HCT116 (cell line): ENCODE measurements around the gene SORBS1. TPM values are rescaled to one million over a fixed set of nuclear protein-coding genes. Genes with fewer than 3 reads are reported as not detected.

ENCODE experiments used
- ATAC-seq: fragments of 200-7000 bp; cut with Tn5 transposase; 2 replicates; pipeline ENCODE4 v1.9.1; 2020; ENCODE audit warnings: mild to moderate bottlenecking, moderate library complexity
- BruUV-seq: library from RNA; stranded (reverse); fragments of 400-500 nt; replicated peaks from 2 replicates; lab custom pipeline; 2021; lab: Mats Ljungman, UMichigan
- CTCF ChIA-PET: fragments of 300-600 bp; sonication (Branson Sonifier 250); formaldehyde crosslinking; loops from one replicate; lab custom pipeline; 2021; ENCODE audit warnings: antibody characterized with exemption; lab: Charles Lee
- POLR2A ChIA-PET: fragments of 300-600, 350-600 bp; sonication (Branson Sonifier 250); formaldehyde crosslinking; loops from one replicate; lab custom pipeline; 2021; ENCODE audit warnings: antibody characterized with exemption; lab: Charles Lee
- RAD21 ChIA-PET, 2 experiments: fragments of 300-600 bp; sonication (Branson Sonifier 250); formaldehyde crosslinking; loops; one replicate each; lab custom pipeline; 2023; ENCODE audit warnings: low total read pairs in 2 of 2; ENCODE audit not compliant: uncharacterized antibody in 2 of 2, unreplicated experiment in 2 of 2, low non-redundant PET in 1 of 2; lab: Charles Lee
- DNase-seq: peaks from one replicate; pipeline ENCODE4 v3.0.0-alpha.2; 2010; ENCODE audit warnings: low read depth, low spot score
- H2AFZ ChIP-seq: fragments of 200-600 bp; shearing (Covaris generic), sonication (generic); 2 replicates; pipeline ENCODE4 v1.6.1; 2017; ENCODE audit warnings: low read depth, mixed run types, mixed read lengths, antibody characterized with exemption, low read length; ENCODE audit not compliant: poor library complexity, severe bottlenecking
- H3K27ac ChIP-seq: 2 replicates; pipeline ENCODE4 v1.5.1; 2012; ENCODE audit warnings: low read depth, low read length
- H3K27me3 ChIP-seq: fragments of 200-600 bp; sonication (generic); 2 replicates; pipeline ENCODE4 v1.6.1; 2016; ENCODE audit warnings: mixed run types, low read length, mixed read lengths; ENCODE audit not compliant: insufficient read depth
- H3K36me3 ChIP-seq, 2 experiments: fragments of 200-500 bp in 1 of 2; fragments of 200-600 bp in 1 of 2; sonication (Bioruptor generic) in 1 of 2; sonication (generic) in 1 of 2; 2 replicates each; pipeline versions ENCODE4 v1.5.1 to v1.6.1; 2014 to 2016; ENCODE audit warnings: low read length in 2 of 2, inconsistent platforms in 1 of 2, mixed read lengths in 1 of 2, mixed run types in 1 of 2; ENCODE audit not compliant: insufficient read depth in 2 of 2, control insufficient read depth in 1 of 2
- H3K4me1 ChIP-seq, 2 experiments: fragments of 200-600 bp in 1 of 2; sonication (generic) in 1 of 2; 2 replicates each; pipeline versions ENCODE4 v1.5.1 to v1.6.1; 2012 to 2017; ENCODE audit warnings: low read length in 2 of 2, inconsistent platforms in 1 of 2, mild to moderate bottlenecking in 1 of 2, mixed read lengths in 1 of 2, mixed run types in 1 of 2, moderate library complexity in 1 of 2; ENCODE audit not compliant: insufficient read depth in 2 of 2, control insufficient read depth in 1 of 2
- H3K4me2 ChIP-seq: fragments of 200-600 bp; sonication (generic); 2 replicates; pipeline ENCODE4 v1.6.1; 2017; ENCODE audit warnings: mixed run types, low read length, mixed read lengths
- H3K4me3 ChIP-seq, 2 experiments: fragments of 200-600 bp in 1 of 2; sonication (generic) in 1 of 2; replicated peaks in 1 of 2; 2 replicates each; pipeline ENCODE4 v1.5.1; 2011 to 2016; ENCODE audit warnings: low read length in 2 of 2, control low read depth in 1 of 2, low read depth in 1 of 2, mild to moderate bottlenecking in 1 of 2, mixed read lengths in 1 of 2, mixed run types in 1 of 2
- H3K79me2 ChIP-seq: fragments of 200-600 bp; sonication (generic); 2 replicates; pipeline ENCODE4 v1.6.1; 2017; ENCODE audit warnings: mild to moderate bottlenecking, mixed run types, low read length, moderate library complexity, mixed read lengths; ENCODE audit not compliant: insufficient read depth
- H3K9ac ChIP-seq: fragments of 200-600 bp; sonication (generic); 2 replicates; pipeline ENCODE4 v1.6.1; 2016; ENCODE audit warnings: low read length, mixed read lengths
- H3K9me2 ChIP-seq: fragments of 200-600 bp; sonication (generic), shearing (Covaris generic); 2 replicates; pipeline ENCODE4 v1.6.1; 2017; ENCODE audit warnings: mixed run types, mild to moderate bottlenecking, moderate library complexity; ENCODE audit not compliant: insufficient read depth
- H3K9me3 ChIP-seq, 2 experiments: fragments of 200-500 bp in 1 of 2; fragments of 200-600 bp in 1 of 2; sonication (Bioruptor generic) in 1 of 2; sonication (generic) in 1 of 2; 2 replicates each; pipeline ENCODE4 v1.6.1; 2014 to 2017; ENCODE audit warnings: low read length in 2 of 2, mixed read lengths in 2 of 2, inconsistent platforms in 1 of 2, low read depth in 1 of 2, mild to moderate bottlenecking in 1 of 2, mixed run types in 1 of 2, moderate library complexity in 1 of 2; ENCODE audit not compliant: control insufficient read depth in 1 of 2, insufficient read depth in 1 of 2
- H4K20me1 ChIP-seq: fragments of 200-600 bp; sonication (generic), shearing (Covaris generic); 2 replicates; pipeline ENCODE4 v1.6.1; 2017; ENCODE audit warnings: mixed run types, mild to moderate bottlenecking, moderate library complexity; ENCODE audit not compliant: insufficient read depth
- CBX3 ChIP-seq: IDR thresholded peaks from 2 replicates; pipeline ENCODE4 v1.6.1; 2012; ENCODE audit warnings: low read depth
- CEBPB ChIP-seq: IDR thresholded peaks from 2 replicates; pipeline ENCODE4 v1.6.1; 2012; ENCODE audit warnings: low read depth
- CTCF ChIP-seq, 3 experiments: fragments of 200-600 bp in 1 of 3; sonication (generic) in 1 of 3; IDR thresholded peaks in 2 of 3; conservative IDR thresholded peaks in 1 of 3; 2 replicates each; pipeline ENCODE4 v1.5.1; 2012 to 2017; ENCODE audit warnings: low read depth in 2 of 3, low read length in 2 of 3, antibody characterized with exemption in 1 of 3, borderline replicate concordance in 1 of 3, control low read depth in 1 of 3, mild to moderate bottlenecking in 1 of 3, mixed read lengths in 1 of 3, mixed run types in 1 of 3, moderate library complexity in 1 of 3; ENCODE audit not compliant: insufficient read depth in 1 of 3
- EGR1 ChIP-seq: IDR thresholded peaks from 2 replicates; pipeline ENCODE4 v1.6.1; 2012; ENCODE audit warnings: low read depth
- ELF1 ChIP-seq: IDR thresholded peaks from 2 replicates; pipeline ENCODE4 v1.6.1; 2012; ENCODE audit warnings: low read depth, borderline replicate concordance
- EZH2 ChIP-seq: fragments of 200-600 bp; sonication (generic); IDR thresholded peaks from 2 replicates; pipeline ENCODE4 v1.6.1; 2017; ENCODE audit warnings: antibody characterized with exemption, mixed run types
- FOSL1 ChIP-seq: IDR thresholded peaks from 2 replicates; pipeline ENCODE4 v1.6.1; 2012; ENCODE audit warnings: low read depth
- JUND ChIP-seq: IDR thresholded peaks from 2 replicates; pipeline ENCODE4 v1.6.1; 2012
- MAX ChIP-seq: IDR thresholded peaks from 2 replicates; pipeline ENCODE4 v1.6.1; 2012
- POLR2AphosphoS5 ChIP-seq: IDR thresholded peaks from 2 replicates; pipeline ENCODE4 v1.6.1; 2011; ENCODE audit warnings: mild to moderate bottlenecking, low read depth, low read length, moderate library complexity
- SP1 ChIP-seq: IDR thresholded peaks from 2 replicates; pipeline ENCODE4 v1.6.1; 2012; ENCODE audit warnings: low read depth
- TCF7L2 ChIP-seq: IDR thresholded peaks from 2 replicates; pipeline ENCODE4 v1.7.0; 2011; ENCODE audit warnings: borderline replicate concordance, inconsistent platforms; ENCODE audit not compliant: insufficient read depth, insufficient read length; ENCODE audit errors: extremely low read depth
- ZNF274 ChIP-seq: fragments of 200-500 bp; sonication (Bioruptor generic); IDR thresholded peaks from 2 replicates; pipeline ENCODE4 v1.6.1; 2014; ENCODE audit warnings: mild to moderate bottlenecking, low read depth, low read length, inconsistent platforms
- intact Hi-C: fragments of 100-400 bp; cut with micrococcal nuclease; formaldehyde crosslinking; loops from 2 replicates; pipeline ENCODE4 v1.10.0; 2022
- total RNA-seq: library from RNA; stranded (reverse); gene quantifications from one replicate; pipeline ENCODE4 v1.2.1, GENCODE V29; 2021; ENCODE audit not compliant: unreplicated experiment

SORBS1 gene
- total RNA-seq, 1 experiment from 2014 or later = 3.4 TPM

- TF ChIP-seq ZNF274 (no peak), FOSL1 (peak; percentile 31; the same call in 1 of the 2 replicates), MAX (no peak), CBX3 (no peak), CEBPB (no peak), TCF7L2 (no peak), SP1 (peak; percentile 34; the same call in 1 of the 2 replicates), EZH2 (no peak), POLR2AphosphoS5 (no peak), JUND (no peak)
- H3K79me2 ChIP-seq = no peaks in the 10 kb centered on the region
- no peak overlapping the region for H3K9ac ChIP-seq
- no peaks in the 10 kb centered on the region for H3K9me2 ChIP-seq
- H3K9me3 ChIP-seq = no peaks in the 10 kb centered on the region
- ATAC-seq (peak; percentile 64), DNase-seq (no peak)
- no peak overlapping the region for H3K4me3 ChIP-seq
- no peaks in the 10 kb centered on the region for H4K20me1 ChIP-seq
- no peak overlapping the region for H3K27ac ChIP-seq
- peak overlapping the region; percentile 40 for H3K4me2 ChIP-seq
- RAD21 ChIA-PET = no interaction called here
- H2AFZ ChIP-seq = no peak overlapping the region
- no peaks in the 10 kb centered on the region for H3K36me3 ChIP-seq
- POLR2A ChIA-PET = no interaction called here
- CTCF ChIA-PET = no interaction called here
- no peaks in the 10 kb centered on the region for H3K27me3 ChIP-seq
- BruUV-seq = no TSS peak
- peaks cover 0 to 13% of the 10 kb centered on the region in 2 experiments; a peak in 3 of 4 replicates for H3K4me1 ChIP-seq
- intact Hi-C loops = no loop called here
These were observed 23.6 kb downstream of the SORBS1 start for GRCh38 chr10:95537542-95537927.

- intact Hi-C loops = no loop called here
- BruUV-seq = no TSS peak
- no peak overlapping the region for H2AFZ ChIP-seq
- no peak overlapping the region for H3K9ac ChIP-seq
- H3K9me3 ChIP-seq = no peaks in the 10 kb centered on the region
- DNase-seq = no peak
- no peaks in the 10 kb centered on the region for H3K36me3 ChIP-seq
- H3K27me3 ChIP-seq = no peaks in the 10 kb centered on the region
- no peaks in the 10 kb centered on the region for H3K79me2 ChIP-seq
- H3K27ac ChIP-seq = no peak overlapping the region
- H3K4me1 ChIP-seq = peaks cover 0 to 13% of the 10 kb centered on the region in 2 experiments; a peak in 3 of 4 replicates
- no peaks in the 10 kb centered on the region for H3K9me2 ChIP-seq
- CTCF ChIA-PET = no interaction called here
- H4K20me1 ChIP-seq = no peaks in the 10 kb centered on the region
- no peak overlapping the region for H3K4me3 ChIP-seq
- POLR2A ChIA-PET = no interaction called here
- RAD21 ChIA-PET = no interaction called here
- TF ChIP-seq ELF1 (no peak), JUND (no peak), EGR1 (no peak), CTCF (IDR thresholded peaks at IDR 0.05 in 2 of 3, conservative IDR thresholded peaks at IDR 0.05 in 1 of 3; ENCODE audit: borderline replicate concordance in 1 of 3, insufficient read depth in 1 of 3, low read depth in 2 of 3, low read length in 2 of 3) (no peak), ZNF274 (no peak)
- TF ChIP-seq, all 23 proteins: peak for 0
- no peak; the same call in 1 of the 2 replicates for ATAC-seq
- peak overlapping the region; percentile 40 for H3K4me2 ChIP-seq
These were observed 24.2 kb downstream of the SORBS1 start for GRCh38 chr10:95536894-95537541.
